Astrocyte (in vitro differentiated cells and primary cell): Measurements from ENCODE around the gene PEX14. TPM values are rescaled to one million over a fixed set of nuclear protein-coding genes. Genes with fewer than 3 reads are reported as not detected.

Experiments used
- DNase-seq: peaks from one replicate; pipeline ENCODE4 v3.0.0-alpha.2; 2010; ENCODE audit warnings: low read depth
- FAIRE-seq: peaks from 2 replicates; lab custom pipeline; 2011; peaks lifted over from hg19 to GRCh38; lab: Jason Lieb, UNC
- H2AFZ ChIP-seq: 2 replicates; pipeline ENCODE4 v1.6.0; 2012; ENCODE audit warnings: low read depth, low read length, inconsistent platforms
- H3K27ac ChIP-seq: 2 replicates; pipeline ENCODE4 v1.5.1; 2011; ENCODE audit warnings: low read depth, low read length, inconsistent platforms
- H3K27me3 ChIP-seq: 2 replicates; pipeline ENCODE4 v1.6.0; 2011; ENCODE audit warnings: low read length, inconsistent platforms; ENCODE audit not compliant: insufficient read depth
- H3K36me3 ChIP-seq: 2 replicates; pipeline ENCODE4 v1.5.1; 2011; ENCODE audit warnings: low read length, inconsistent platforms; ENCODE audit not compliant: insufficient read depth
- H3K4me1 ChIP-seq: 2 replicates; pipeline ENCODE4 v1.5.1; 2011; ENCODE audit warnings: low read length, inconsistent platforms; ENCODE audit not compliant: insufficient read depth
- H3K4me2 ChIP-seq: 2 replicates; pipeline ENCODE4 v1.6.0; 2012; ENCODE audit warnings: low read length, inconsistent platforms
- H3K4me3 ChIP-seq: 2 replicates; pipeline ENCODE4 v1.5.1; 2011; ENCODE audit warnings: low read depth, mild to moderate bottlenecking, low read length, inconsistent platforms; ENCODE audit not compliant: insufficient read depth
- H3K79me2 ChIP-seq: 2 replicates; pipeline ENCODE4 v1.6.0; 2012; ENCODE audit warnings: mild to moderate bottlenecking, low read length, inconsistent platforms; ENCODE audit not compliant: insufficient read depth
- H3K9ac ChIP-seq: 2 replicates; pipeline ENCODE4 v1.6.0; 2012; ENCODE audit warnings: mild to moderate bottlenecking, low read length, inconsistent platforms
- H3K9me3 ChIP-seq: 2 replicates; pipeline ENCODE4 v1.5.1; 2012; ENCODE audit warnings: low read depth, mild to moderate bottlenecking, low read length, inconsistent platforms; ENCODE audit not compliant: insufficient read depth
- H4K20me1 ChIP-seq: 2 replicates; pipeline ENCODE4 v1.6.0; 2012; ENCODE audit warnings: low read length, inconsistent platforms; ENCODE audit not compliant: insufficient read depth
- H3K27ac Mint-ChIP-seq: one replicate; pipeline ENCODE4 v1.8.0; 2021; ENCODE audit warnings: mild to moderate bottlenecking, mixed read lengths; ENCODE audit not compliant: unreplicated experiment
- H3K27me3 Mint-ChIP-seq: one replicate; pipeline ENCODE4 v1.8.0; 2021; ENCODE audit warnings: low read depth, mixed read lengths; ENCODE audit not compliant: unreplicated experiment
- H3K36me3 Mint-ChIP-seq: one replicate; pipeline ENCODE4 v1.8.0; 2021; ENCODE audit warnings: low read depth, mixed read lengths; ENCODE audit not compliant: unreplicated experiment
- H3K4me1 Mint-ChIP-seq: one replicate; pipeline ENCODE4 v1.8.0; 2021; ENCODE audit warnings: low read depth, mixed read lengths; ENCODE audit not compliant: unreplicated experiment
- H3K4me3 Mint-ChIP-seq: one replicate; pipeline ENCODE4 v1.8.0; 2021; ENCODE audit warnings: mild to moderate bottlenecking, moderate library complexity, mixed read lengths; ENCODE audit not compliant: unreplicated experiment
- H3K9me3 Mint-ChIP-seq: one replicate; pipeline ENCODE4 v1.8.0; 2021; ENCODE audit warnings: mild to moderate bottlenecking, mixed read lengths; ENCODE audit not compliant: unreplicated experiment
- CTCF ChIP-seq: IDR thresholded peaks from 2 replicates; pipeline ENCODE4 v1.5.1; 2011; ENCODE audit warnings: low read depth, mild to moderate bottlenecking, inconsistent platforms, low read length, moderate library complexity; ENCODE audit not compliant: insufficient read depth
- EZH2 ChIP-seq: IDR thresholded peaks from 2 replicates; pipeline ENCODE4 v1.6.1; 2012; ENCODE audit warnings: mild to moderate bottlenecking, low read length, inconsistent platforms; ENCODE audit not compliant: insufficient read depth
- total RNA-seq: library from RNA; stranded (reverse); gene quantifications from 2 replicates; pipeline ENCODE4 v1.2.1, GENCODE V29; 2021

The PEX14 gene
- total RNA-seq, 1 donor from 2014 or later, result 23.3 TPM

GRCh38 chr1:10639011-10639774 lies 164.4 kb downstream of the PEX14 start:
- no peaks in the 10 kb centered on the region for H4K20me1 ChIP-seq
- no peak for DNase-seq
- H3K27ac ChIP-seq, result no peak overlapping the region
- no peak overlapping the region for H3K27ac Mint-ChIP-seq
- no peak for FAIRE-seq
- no peaks in the 10 kb centered on the region for H3K9me3 Mint-ChIP-seq
- peaks cover 8% of the 10 kb centered on the region for H3K27me3 ChIP-seq
- H3K4me1 Mint-ChIP-seq, result no peaks in the 10 kb centered on the region
- H3K9me3 ChIP-seq, result peaks cover 6% of the 10 kb centered on the region
- peak overlapping the region; percentile 66 for H3K4me2 ChIP-seq
- H3K36me3 ChIP-seq, result no peaks in the 10 kb centered on the region
- H3K4me1 ChIP-seq, result no peaks in the 10 kb centered on the region
- no peak for TF ChIP-seq CTCF
- peak; percentile 38 for TF ChIP-seq EZH2
- no peak overlapping the region for H3K4me3 ChIP-seq
- no peak overlapping the region for H3K4me3 Mint-ChIP-seq
- H3K79me2 ChIP-seq, result no peaks in the 10 kb centered on the region
- peak overlapping the region; percentile 26 for H2AFZ ChIP-seq
- H3K9ac ChIP-seq, result no peak overlapping the region
- no peaks in the 10 kb centered on the region for H3K36me3 Mint-ChIP-seq
- peaks cover 7% of the 10 kb centered on the region for H3K27me3 Mint-ChIP-seq

- no peak for TF ChIP-seq EZH2
- no peak for TF ChIP-seq CTCF
- no peak overlapping the region for H3K4me3 Mint-ChIP-seq
- H3K27me3 ChIP-seq, result peaks cover 8% of the 10 kb centered on the region
These were observed 165.2 kb downstream of the PEX14 start for GRCh38 chr1:10639775-10640578.

More at GRCh38 chr1:10639775-10640578, 165.2 kb downstream of the PEX14 start:
- H3K9me3 ChIP-seq, result peaks cover 6% of the 10 kb centered on the region
- H3K27me3 Mint-ChIP-seq, result peaks cover 8% of the 10 kb centered on the region
- no peaks in the 10 kb centered on the region for H3K4me1 ChIP-seq
- no peak for FAIRE-seq
- H3K27ac ChIP-seq, result no peak overlapping the region
- H3K27ac Mint-ChIP-seq, result no peak overlapping the region
- no peaks in the 10 kb centered on the region for H3K79me2 ChIP-seq
- no peaks in the 10 kb centered on the region for H3K9me3 Mint-ChIP-seq
- H3K36me3 Mint-ChIP-seq, result no peaks in the 10 kb centered on the region
- H3K36me3 ChIP-seq, result no peaks in the 10 kb centered on the region
- no peak overlapping the region for H3K4me3 ChIP-seq
- H3K4me1 Mint-ChIP-seq, result no peaks in the 10 kb centered on the region
- H3K9ac ChIP-seq, result no peak overlapping the region
- no peaks in the 10 kb centered on the region for H4K20me1 ChIP-seq
- peak overlapping the region; percentile 54 for H3K4me2 ChIP-seq
- no peak for DNase-seq
- H2AFZ ChIP-seq, result peak overlapping the region; percentile 26
